HUES6 (cell line): ENCODE data around the gene OR52I2.

Experiments
- H3K27ac ChIP-seq: 2 replicates; pipeline ENCODE4 v1.7.0; 2013; ENCODE audit warnings: low read depth, mild to moderate bottlenecking, low read length, inconsistent platforms
- H3K27me3 ChIP-seq: 2 replicates; pipeline ENCODE4 v1.6.1; 2013; ENCODE audit warnings: low read length; ENCODE audit not compliant: control insufficient read depth, insufficient read depth
- H3K36me3 ChIP-seq: 2 replicates; pipeline ENCODE4 v1.6.1; 2013; ENCODE audit warnings: low read length; ENCODE audit not compliant: control insufficient read depth, insufficient read depth
- H3K4me1 ChIP-seq: 2 replicates; pipeline ENCODE4 v1.6.1; 2013; ENCODE audit warnings: low read length; ENCODE audit not compliant: control insufficient read depth, insufficient read depth
- H3K4me3 ChIP-seq: 2 replicates; pipeline ENCODE4 v1.5.1; 2013; ENCODE audit warnings: low read depth, low read length
- H3K9ac ChIP-seq: one replicate; pipeline ENCODE4 v1.6.1; 2013; ENCODE audit warnings: mild to moderate bottlenecking, low read length
- H3K9me3 ChIP-seq: 2 replicates; pipeline ENCODE4 v1.6.1; 2013; ENCODE audit warnings: low read depth, low read length; ENCODE audit not compliant: control insufficient read depth, insufficient read depth

Gene OR52I2

GRCh38 chr11:4641501-4641900, 60.0 kb downstream of the OR52I2 start:
- no peak overlapping the region for H3K9ac ChIP-seq
- H3K36me3 ChIP-seq, result no peaks in the 10 kb centered on the region
- no peaks in the 10 kb centered on the region for H3K9me3 ChIP-seq
- H3K27ac ChIP-seq, result no peak overlapping the region
- H3K4me3 ChIP-seq, result no peak overlapping the region
- H3K4me1 ChIP-seq, result no peaks in the 10 kb centered on the region; the same call in 1 of the 2 replicates
- peaks cover 18% of the 10 kb centered on the region for H3K27me3 ChIP-seq

- H3K27ac ChIP-seq, result no peak overlapping the region
- H3K36me3 ChIP-seq, result no peaks in the 10 kb centered on the region
- peaks cover 15% of the 10 kb centered on the region for H3K27me3 ChIP-seq
- no peaks in the 10 kb centered on the region for H3K9me3 ChIP-seq
- no peak overlapping the region for H3K4me3 ChIP-seq
- H3K9ac ChIP-seq, result no peak overlapping the region
- H3K4me1 ChIP-seq, result no peaks in the 10 kb centered on the region; the same call in 1 of the 2 replicates
These were observed 60.5 kb downstream of the OR52I2 start for GRCh38 chr11:4642043-4642442.
